GM12872 (cell line): ENCODE data around the gene TMEM18.

Experiments used
- CTCF ChIP-seq: IDR thresholded peaks from 3 replicates; pipeline ENCODE4 v1.5.1; 2011; ENCODE audit warnings: low read depth, mild to moderate bottlenecking, low read length, moderate library complexity; ENCODE audit not compliant: insufficient read depth

The TMEM18 gene

GRCh38 chr2:654896-655295 is 22.3 kb downstream of the TMEM18 start:
- TF ChIP-seq CTCF = no peak

- TF ChIP-seq CTCF = no peak
Measured at GRCh38 chr2:653645-654425, 23.4 kb downstream of the TMEM18 start.

- TF ChIP-seq CTCF = no peak
Measured at GRCh38 chr2:652881-653480, 24.2 kb downstream of the TMEM18 start.

- no peak for TF ChIP-seq CTCF
Measured at GRCh38 chr2:651951-652373, 25.2 kb downstream of the TMEM18 start.

GRCh38 chr2:650343-651310 is 26.6 kb downstream of the TMEM18 start:
- no peak for TF ChIP-seq CTCF

- TF ChIP-seq CTCF = no peak
Measured at GRCh38 chr2:649426-650342, 27.5 kb downstream of the TMEM18 start.
